ENCODE measurements around the gene POLR3G.

Gene POLR3G, protein sequence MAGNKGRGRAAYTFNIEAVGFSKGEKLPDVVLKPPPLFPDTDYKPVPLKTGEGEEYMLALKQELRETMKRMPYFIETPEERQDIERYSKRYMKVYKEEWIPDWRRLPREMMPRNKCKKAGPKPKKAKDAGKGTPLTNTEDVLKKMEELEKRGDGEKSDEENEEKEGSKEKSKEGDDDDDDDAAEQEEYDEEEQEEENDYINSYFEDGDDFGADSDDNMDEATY

DNA sequence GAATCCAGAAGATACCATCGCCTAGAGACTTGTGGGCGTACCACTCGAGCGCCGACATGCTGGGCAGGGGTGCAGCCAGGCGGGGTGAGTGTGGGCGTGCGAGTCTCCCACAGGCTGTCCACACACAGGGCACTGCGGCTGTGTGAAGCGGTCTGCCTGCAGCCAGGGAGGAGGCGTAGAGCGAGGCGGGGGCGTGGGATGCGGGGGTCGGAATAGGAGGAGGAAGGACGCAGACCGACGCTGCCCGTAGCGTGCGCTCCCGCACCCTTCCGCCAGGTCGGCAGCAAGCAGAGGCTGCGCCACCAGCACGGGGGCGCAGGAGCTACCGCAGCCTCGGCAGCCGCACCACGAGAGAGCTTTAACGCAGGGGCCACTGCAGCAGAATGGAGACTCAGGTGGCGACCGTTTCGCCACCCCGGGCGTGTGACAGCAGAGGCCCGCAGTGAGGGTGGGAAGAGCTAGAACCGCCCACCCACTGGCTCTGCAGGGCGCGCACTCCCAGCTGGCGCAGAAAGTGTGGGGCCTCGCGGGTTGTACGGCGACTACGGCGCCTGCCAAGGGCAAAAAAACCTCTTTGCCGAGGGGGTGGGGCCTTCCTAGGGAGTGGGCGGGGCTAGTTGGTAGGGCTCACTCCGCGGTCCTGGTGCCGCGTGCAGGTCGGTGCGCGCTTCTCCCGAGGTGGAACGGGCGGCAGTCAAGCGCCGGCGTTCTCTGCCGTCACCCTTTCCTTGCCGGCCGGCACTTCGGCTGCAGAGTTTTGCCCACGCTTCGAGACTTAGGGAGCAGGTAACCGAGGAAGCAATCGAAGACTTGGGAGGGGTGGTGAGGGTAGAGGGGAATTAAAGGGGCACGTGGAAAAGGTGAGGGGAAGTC, at the start of gene POLR3G, which contains the start of gene MBLAC2:
Gene POLR3G, plus strand, starts transcription at position 630 of the 873 bp plus-strand sequence. CDS start 10,704 bp downstream, outside the sequence.
Gene MBLAC2, minus strand, starts transcription at position 537 of the 873 bp plus-strand sequence. Its CDS starts 479 bp downstream, at position 58.
- peak; percentile 92 for DNase-seq (ENCODE audit: low spot score)

DNA sequence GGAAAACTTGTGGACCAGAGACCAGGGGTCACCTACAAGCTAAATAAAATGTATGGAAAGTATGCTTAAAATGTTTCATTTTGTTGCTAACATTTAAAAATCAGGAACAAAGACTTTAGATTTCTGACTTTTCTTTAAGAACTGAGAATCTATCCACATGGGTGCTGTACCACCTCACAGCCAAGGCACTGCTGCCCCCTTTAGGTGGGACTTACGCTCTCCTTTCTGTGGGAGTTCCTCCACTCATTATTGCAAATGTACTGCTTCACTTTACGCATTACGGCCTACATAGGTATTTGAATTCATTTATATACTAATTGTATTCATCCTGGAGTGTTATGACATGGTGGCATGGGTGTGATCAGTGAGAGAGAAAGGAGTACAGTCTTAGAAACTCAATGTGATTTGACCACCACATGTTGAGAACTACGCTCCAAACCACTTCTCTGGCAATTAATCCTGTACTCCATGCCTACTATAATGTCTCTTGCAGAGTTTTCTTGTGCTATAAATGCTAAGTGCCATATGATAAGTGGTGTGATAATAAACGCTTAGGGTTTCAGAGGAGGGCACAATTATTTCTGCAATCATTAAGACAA, 40.4 kb upstream of the POLR3G start:
- DNase-seq (ENCODE audit: low spot score), result peak; percentile 73

DNA sequence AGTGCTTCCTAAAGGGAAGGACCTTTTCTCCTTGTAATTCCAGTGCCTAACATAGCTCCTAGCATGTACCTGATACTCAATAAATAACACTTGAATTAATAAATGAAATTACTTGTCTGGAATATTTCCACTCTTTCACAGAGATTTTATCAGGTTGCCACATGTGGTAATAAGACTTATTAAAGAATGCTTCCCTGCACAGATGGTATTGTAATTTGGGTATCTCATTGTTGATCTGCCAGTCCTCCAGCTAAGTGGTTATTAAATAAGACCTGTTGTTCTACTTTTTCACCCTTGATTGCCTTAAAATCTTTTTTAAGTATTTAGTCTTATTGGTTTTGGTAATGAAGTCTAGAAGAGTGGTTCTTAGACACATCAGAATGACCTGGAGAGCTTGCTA, 37.0 kb upstream of the POLR3G start:
- no peak for DNase-seq (ENCODE audit: low spot score)

DNA sequence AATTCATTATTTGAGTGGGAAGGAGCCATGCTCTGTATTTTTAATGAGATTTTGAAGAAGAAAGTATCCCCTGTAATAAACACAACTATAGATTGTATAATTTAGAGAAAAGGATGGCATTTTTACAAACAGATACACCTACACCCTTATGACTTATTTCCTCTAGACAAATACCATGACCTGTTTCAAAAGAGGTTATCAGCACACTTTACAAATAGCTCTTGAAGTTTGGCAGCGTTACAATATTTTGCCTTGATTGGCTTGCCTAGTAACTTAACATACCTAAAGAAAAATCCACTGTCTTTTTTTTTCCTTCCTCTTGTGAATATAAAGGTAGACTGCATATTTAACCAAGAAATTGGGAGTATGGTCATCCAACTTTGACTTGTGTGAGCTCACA, 36.6 kb upstream of the POLR3G start:
- no peak for DNase-seq (ENCODE audit: low spot score)

DNA sequence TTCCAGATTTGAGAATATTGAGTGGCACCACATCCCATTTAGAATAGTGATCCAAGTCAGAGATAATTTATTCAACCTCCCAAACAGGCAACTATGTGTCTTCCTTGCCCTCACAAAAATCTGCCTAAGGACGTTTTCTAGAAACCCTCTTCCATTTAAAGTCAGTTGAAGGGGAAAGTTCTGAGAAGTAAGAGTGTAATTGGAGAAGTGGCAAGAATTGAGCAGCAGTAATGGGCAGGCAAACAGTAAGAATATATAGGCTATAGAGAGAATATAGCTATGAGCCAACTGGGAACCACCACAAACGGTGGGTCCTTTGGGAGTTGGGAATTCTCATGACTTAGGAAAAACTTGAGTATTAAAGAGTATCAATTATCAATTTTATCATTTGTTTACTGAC, 34.0 kb upstream of the POLR3G start:
- DNase-seq (ENCODE audit: low spot score), result no peak

DNA sequence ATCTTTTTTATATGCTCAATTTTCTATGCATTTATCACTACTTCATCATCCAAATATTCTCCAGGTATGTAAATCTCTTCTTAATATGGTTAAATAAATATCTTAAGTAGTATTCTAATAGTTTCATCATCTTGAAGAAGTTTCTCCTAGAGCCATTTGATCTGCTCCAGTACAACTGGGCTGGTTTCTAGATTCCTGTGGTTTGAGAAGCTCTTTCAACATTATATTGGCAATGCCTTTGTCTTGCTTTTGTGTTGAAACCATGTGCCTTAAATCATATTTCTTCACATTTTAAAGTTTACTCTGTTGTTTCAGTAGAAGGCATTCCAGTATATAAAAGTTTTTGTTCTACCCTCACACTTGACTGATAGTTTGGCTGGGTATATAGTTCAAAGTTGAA, 27.7 kb upstream of the POLR3G start:
- no peak for DNase-seq (ENCODE audit: low spot score)

DNA sequence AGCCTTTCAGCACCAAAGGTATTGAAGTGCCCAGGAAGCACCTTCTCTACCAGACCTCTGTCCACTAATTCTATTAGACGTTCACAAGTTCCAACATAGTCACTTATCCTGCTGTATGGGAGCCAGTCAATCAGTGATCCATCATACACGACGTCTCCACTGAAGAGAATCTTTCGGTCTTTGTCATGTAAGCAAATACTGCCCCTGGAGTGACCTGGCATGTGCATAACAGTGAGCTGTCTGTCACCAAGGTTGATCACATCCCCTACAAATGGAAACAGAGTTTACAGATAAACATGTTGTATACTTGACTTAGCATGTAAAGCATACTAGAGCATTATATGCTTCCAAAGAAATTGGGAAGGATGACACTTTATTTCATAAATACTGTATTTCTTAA, 13.4 kb upstream of the POLR3G start:
- DNase-seq (ENCODE audit: low spot score), result no peak

DNA sequence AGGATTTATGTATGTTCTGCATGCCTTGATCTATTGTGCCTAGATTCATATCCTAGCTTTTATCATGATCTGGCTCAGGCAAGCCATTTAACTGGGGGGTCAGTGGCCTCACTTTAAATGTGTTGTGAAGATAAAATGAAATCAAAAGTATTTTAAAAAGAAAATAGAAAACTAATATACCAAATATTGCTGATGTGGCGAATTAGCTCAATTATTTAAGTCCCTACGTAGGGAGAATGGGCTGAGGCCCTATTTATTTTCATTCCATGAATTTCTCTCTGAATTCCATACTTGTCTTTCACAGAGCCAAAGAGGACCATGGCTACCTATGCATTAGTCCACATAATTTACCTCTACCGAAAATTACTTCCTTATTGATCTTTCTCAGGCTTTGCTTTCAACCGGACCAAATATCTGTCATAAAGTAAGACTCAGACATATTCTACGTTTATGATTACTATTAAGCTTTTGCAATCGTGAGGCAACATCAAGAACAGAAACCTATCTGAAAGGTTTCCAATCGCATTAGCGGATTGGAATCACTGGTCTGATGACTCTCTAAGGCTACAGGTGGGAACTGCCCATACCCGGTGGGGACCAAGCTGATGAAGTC, 1.8 kb upstream of the POLR3G start:
- no peak for DNase-seq (ENCODE audit: low spot score)

DNA sequence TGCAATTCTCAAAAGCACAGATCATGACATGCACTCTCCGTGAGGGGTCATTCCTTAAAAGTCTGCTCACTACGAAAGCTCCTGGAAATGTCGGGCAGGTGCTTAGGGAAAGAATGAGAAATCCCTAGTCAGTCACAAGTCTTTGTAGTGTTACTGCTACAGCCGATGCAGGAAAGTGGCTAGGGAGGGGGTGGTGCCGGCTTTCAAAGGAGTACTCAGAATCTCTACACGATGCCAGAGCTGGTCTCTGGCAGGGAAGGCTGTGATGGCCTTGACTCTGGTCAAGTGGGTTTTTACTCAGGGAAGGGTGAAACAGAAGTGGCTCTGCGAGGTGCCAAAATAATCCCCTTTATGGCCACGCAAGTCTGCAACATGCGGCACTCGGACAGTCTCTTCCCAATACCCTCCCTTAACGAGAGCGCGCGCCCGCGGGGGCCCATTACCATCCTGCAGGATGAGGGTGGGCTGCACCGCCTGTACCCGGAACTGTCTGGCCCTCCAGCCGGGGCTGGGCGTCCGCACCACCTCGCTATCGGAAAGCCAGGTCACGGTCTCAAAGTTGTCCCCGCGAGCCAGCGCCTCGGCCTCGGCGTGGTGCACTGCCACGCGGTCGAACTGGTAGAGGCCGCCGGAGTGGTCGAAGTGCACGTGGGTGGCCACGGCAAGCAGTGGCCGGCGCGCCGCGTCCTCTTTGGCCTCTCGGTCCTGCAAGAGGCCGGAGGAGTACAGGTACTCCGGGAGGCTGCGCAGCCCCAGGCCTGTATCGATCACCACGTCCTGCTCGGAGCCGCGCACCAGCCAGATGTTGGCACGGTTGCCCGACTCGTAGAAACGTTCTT, 1.0 kb upstream of the POLR3G start:
- peak; percentile 51 for DNase-seq (ENCODE audit: low spot score)

DNA sequence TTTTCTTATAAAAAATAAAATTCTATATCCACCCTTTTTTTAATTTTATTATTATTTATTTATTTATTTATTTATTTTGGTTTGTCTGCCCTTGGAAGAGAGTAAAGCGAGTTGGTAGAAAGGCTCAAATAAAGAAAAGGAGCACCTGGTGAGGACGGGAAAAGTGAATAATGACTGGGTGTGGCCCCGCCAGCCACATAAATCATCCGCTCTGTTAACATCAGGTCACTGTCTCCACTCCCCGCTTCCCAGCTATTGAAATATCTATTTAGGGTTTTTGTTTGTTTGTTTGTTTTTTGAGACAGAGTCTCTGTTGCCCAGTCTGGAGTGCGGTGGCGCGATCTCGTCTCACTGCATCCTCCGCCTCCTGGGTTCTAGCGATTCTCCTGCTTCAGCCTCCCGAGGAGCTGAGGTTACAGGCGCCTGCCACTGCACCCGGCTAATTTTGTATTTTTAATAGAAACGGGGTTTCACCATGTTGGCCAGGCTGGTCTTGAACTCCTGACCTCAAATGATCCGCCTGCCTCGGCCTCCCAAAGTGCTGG, 844 bp downstream of the POLR3G start:
- DNase-seq (ENCODE audit: low spot score), result peak; percentile 3

DNA sequence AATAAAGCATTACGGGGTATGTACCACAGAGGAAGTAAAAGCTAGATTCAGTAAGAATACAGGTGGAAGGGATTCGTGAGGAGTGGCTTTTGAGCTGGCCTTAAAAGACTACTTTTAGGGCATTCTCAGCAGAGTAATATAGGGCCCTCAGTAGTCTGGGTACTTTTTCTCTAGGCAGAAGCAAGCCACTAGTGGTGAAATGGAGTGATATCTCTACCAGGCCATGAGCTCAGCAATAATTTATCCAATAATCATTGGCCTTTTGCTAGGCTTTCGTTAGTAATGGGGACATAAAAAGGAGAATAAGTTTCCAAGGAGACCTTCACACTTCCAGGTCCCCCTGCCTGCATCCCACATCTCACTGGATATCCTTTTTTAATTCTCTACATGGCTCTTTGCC, 1.7 kb downstream of the POLR3G start:
- DNase-seq (ENCODE audit: low spot score), result peak; percentile 38

DNA sequence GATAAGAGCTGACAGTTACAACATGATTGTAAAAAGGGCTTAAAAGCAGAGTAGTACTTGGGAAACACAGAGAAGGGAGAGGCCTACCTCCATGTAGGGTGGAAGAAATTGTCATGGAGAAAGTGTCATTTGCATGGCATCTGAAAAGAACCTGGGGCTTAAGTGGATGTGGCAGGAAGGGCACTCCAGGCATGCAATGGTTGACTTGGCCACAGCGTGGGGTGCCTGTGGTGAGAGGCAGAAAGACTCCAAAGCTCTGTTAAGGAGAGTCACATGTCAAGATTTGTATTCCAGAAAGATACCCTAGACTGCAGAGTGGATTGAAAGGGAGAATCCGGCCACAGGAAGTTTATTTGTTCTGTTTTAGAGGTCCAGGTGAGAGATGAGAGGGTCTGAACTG, 2.4 kb downstream of the POLR3G start:
- DNase-seq (ENCODE audit: low spot score), result no peak

DNA sequence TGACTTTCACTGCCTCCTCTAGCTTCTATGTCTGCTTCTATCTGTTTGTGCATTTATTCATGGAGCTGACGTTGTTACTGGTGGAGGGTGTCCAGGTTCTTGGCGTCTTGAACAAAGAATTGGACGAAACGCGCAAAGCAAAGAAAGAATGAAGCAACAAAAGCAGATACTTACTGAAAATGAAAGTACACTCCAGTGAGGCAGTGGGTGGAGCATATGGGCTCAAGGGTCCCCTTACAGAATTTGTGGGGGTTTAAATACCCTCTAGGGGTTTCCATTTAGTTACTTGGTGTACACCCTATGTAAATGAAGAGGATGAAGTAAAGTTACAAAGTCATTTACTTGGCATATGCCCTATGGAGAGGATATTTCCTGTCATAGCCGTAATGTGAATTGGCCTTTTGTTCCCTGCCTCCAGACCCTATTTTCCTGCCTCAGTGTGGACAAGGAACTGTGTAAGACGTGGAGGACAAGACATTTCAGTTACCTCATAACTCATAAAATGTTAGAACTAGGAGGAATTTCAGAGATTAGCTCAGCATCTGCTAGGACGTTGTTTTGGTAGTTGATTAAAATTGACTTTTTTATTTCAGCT, 3.1 kb downstream of the POLR3G start:
- no peak for DNase-seq (ENCODE audit: low spot score)

DNA sequence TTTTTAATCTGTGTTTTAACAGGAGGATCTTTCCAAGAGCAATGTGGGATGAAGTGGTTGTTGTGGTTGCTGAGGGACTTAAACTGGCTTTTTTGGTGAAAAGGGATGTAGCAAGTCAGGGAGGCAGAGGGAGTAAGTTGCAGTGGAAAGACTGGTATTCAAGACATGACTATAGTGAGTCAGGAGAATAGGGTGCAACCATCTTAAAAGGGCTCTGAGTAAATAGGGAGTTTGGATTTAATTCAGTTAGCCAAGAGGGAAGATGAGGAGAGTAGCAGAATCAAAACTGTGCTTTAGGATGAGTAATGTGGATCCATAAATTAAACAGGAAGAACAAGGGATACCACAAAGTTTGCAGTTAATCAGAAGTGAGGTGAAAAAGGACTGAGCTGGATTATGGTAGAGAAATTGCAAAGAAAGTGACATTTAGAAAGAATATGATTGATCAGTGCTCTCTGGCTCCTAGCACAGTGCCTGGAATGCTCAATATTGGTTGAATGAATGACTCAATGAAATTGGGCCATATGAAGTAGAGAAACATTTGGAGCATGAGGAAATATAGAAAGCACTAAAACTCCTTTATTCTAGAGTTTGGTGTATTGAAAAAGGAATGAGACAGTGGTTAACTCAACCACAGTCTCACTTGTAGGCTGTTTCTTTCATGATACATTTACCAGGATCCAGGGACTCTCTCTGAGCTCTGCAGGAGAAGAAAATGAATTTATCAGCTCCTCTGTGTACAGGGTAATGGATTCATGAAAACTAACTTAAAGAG, 5.1 kb downstream of the POLR3G start:
- no peak for DNase-seq (ENCODE audit: low spot score)

DNA sequence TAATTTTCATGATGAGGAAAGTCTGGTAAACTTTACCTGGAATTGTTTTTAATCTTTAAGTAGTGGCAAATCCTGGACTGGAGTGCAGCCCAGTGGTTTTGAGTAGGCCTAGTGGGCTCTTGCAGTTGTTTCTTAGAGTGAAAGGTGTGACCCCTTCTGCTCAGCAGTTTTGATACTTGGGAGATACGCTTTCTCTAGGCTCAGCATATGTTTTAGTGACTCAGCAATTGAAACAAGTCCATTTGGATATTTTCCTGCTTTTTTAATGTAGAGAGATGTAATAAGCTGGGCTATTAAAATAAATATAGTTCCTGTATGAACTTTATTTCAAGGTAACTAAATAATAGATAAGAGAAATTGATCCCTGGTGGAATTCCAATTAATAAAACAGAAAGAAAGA, 6.0 kb downstream of the POLR3G start:
- no peak for DNase-seq (ENCODE audit: low spot score)

DNA sequence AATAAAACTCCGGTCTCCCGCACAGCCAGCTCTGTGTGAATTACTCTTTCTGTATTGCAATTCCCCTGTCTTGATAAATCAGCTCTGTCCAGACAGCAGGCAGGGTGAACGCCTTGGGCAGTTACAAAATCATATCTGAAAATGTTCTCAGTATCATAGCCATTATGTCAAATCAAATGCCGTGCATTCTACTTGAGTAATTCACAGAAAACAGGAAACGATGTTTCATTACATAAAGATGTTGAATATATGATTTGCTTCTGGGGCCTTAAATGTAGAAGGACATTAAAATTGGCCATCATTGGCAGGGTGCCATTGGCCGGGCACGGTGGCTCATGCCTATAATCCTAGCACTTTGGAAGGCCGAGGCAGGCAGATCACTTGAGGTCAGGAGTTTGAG, 8.5 kb downstream of the POLR3G start:
- no peak for DNase-seq (ENCODE audit: low spot score)

DNA sequence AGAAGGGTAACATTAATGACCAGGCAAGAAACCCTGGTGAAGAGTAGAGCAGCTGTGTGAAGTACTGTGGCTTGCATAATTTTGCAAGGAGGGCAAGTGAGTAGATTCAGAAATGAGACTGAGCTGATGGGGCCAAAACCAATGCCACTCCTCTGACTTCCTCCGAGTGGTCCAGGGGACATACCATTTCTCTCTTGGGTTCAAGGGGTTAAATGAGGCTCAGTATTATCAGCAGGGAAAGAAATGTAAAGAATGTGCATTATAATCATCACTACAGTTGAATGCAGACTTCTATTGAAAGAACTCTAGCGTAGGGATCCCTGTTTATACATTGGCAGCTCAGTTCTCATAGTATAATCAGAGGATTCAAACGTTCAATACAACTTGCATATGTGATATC, 9.9 kb downstream of the POLR3G start:
- no peak for DNase-seq (ENCODE audit: low spot score)

DNA sequence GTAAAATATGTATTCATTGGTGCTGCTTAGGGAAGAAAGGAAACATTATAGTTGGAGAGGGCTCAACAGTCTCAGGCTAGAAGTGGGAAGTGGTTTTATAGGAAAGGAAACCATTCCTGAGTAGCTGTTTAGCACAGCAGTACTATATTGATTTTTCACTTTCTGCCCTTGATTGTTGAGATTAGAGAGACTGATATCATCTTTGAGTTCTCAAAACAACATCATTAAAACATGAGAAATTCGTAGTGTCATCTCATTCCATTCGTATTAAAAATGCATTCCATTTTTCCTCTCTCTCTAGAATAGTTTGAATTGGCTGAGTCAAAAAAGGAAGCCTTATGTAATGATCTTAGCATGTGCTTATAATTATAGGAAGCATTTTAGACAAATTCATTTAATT, 14.1 kb downstream of the POLR3G start:
- DNase-seq (ENCODE audit: low spot score), result no peak

DNA sequence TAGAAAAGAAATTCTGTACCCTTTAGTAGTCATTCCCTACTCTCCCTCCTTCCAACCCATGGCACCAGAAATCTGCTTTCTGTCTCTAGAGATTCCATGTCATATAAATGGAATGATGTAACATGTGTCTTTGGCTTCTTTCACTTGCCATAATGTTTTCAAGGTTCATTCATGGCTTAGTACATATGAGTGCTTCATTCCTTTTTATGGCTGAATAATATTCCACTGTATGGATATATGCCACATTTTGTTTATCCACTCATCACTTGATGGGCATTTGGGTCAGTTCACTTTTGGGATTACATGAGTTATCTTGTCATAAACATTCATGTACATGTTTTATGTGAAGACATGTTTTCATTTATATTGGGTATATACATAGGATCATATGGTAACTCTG, 19.4 kb downstream of the POLR3G start:
- DNase-seq (ENCODE audit: low spot score), result no peak

DNA sequence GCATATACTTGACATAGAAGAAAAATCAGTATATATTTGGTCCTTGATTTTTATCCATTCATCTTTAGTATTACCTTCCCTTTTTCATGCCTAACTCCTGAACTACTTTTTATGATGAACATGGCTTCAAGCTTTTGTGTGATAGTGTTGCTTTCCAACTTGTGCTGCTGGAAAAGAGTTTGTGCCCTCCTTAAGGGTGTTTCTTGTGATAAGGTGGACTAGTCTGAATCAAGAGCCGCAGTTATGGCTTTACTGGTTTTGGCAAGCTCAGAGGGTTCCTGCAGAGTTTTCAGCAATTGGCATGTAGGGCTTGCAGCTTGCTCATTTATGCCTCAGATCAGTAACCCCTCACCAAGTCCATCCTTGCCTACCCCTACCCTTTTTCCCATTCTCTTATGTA, 20.5 kb downstream of the POLR3G start:
- no peak for DNase-seq (ENCODE audit: low spot score)
